Astrocyte of the spinal cord (primary cell): ENCODE data around the gene CSRNP2.

Experiments
- DNase-seq: peaks from one replicate; pipeline ENCODE4 v3.0.0; 2011; ENCODE audit warnings: low read depth, low spot score
- H3K4me3 ChIP-seq: 2 replicates; pipeline ENCODE4 v1.5.1; 2011; ENCODE audit warnings: low read depth, mild to moderate bottlenecking, low read length, moderate library complexity
- CTCF ChIP-seq: IDR thresholded peaks from 2 replicates; pipeline ENCODE4 v1.5.1; 2012; ENCODE audit warnings: low read depth, mild to moderate bottlenecking, low read length, inconsistent platforms
- in situ Hi-C: cut with HindIII; loops from 2 replicates; pipeline ENCODE4 v1.10.0; 2017; ENCODE audit warnings: low sequenced_read_pairs

CSRNP2 gene

DNA sequence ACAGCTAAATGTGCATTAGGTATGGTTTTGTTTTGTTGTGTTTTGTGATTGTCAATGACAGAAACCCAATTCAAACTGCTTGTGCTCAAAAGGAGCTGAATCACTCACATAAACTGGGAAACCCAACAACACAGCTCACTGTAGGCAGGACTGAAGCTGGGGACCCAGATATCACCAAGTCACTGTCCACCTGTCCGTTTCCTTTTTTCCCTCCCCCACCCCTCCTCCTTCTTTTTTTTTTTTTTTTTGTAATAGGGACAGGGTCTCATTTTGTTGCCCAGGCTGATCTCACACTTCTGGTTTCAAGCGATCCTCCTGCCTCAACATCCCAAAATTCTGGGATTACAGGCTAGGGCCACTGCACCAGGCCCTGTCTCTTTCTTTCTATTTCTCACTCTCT lies 50.3 kb downstream of the CSRNP2 start:
- in situ Hi-C loops: no loop called here
- no peak for DNase-seq
- no peak overlapping the region for H3K4me3 ChIP-seq
- no peak for TF ChIP-seq CTCF

DNA sequence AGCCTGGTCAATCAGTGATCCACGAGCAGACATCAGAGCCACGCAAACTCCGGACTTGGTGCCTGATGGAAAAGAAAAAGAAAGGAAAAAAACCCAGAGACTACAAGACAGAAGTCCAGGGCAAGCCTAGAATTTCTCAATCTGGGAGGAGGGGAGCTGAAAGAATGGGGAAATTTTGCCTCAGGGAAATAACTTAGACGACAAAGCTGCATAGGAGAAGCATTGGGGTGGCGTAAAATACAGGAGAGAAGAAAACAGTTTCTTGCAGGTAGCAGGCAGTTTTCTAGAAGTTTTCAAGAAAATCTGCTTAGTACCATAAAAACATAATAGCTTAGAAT lies 54.6 kb downstream of the CSRNP2 start:
- in situ Hi-C loops: no loop called here
- TF ChIP-seq CTCF: no peak
- no peak overlapping the region for H3K4me3 ChIP-seq
- no peak for DNase-seq

- TF ChIP-seq CTCF: peak; percentile 29
- no peak overlapping the region for H3K4me3 ChIP-seq
- in situ Hi-C loops: no loop called here
- DNase-seq: peak; percentile 43
Observed at GRCh38 chr12:51028126-51028812, 55.1 kb downstream of the CSRNP2 start.

DNA sequence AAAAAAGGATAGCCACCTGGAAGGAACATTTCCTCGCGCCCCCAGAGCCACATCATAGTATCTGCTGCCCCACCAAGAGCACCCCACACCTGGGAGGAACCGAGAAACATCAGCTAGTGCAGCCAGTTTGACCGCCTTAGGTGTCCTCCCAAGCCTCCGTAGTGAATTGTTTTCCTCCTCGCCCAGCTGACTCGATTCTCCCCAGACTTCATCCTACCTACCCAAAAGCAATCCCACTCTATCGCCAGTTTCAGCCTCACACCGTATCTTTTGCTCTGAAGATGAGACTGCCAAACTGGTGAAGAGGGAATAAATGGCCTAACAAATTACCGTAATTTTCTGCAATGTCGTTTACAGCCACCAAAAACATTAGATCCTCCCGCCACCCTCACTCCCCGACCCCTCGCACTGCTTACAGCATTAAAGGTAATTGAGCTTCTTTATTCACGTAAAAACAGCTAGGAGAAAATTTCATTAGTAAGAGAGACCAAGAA lies 56.0 kb downstream of the CSRNP2 start:
- DNase-seq: no peak
- in situ Hi-C loops: no loop called here
- no peak for TF ChIP-seq CTCF
- H3K4me3 ChIP-seq: no peak overlapping the region

DNA sequence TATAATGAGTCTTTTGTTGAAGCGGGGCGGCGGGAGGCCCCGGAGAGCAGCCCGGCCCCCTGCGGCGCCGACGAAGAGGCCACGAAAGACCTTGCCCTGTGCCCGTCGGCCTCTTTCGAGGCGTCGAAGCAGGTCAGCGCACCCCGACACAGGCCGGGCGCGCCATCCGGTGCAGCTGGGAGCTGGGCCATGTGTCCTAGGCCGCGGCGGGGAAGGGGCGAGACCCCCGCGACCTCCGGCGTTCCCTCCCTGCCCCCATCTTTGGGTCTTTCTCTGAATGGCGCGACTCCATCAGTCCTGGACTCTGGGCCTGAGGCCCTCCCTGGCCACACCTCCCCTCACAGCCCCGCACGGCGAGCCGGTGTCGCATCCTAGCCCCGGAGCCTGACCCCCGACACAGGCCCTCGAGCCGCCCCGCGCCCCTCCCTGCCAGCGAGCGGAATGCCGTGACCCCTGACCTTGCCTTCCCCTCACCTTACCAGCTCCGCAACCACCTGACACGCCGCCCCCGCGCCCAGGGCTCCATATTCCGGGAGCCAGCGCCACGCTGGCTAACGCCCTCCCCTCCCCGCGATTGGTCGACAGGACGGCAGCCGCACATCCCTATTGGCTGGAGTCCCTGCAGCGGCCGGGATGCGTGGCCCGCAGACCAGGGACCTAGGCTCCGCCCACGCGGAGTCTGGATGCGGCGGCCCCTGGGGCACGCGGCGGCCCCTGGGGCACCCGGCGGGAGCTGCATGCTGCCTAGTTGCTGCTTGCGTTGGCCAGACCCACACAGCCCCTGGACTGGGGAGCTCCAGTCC lies 57.4 kb downstream of the CSRNP2 start, which contains the start of gene SLC11A2:
Gene SLC11A2, minus strand, starts transcription at position 549 of the 803 bp plus-strand sequence. CDS start 15,656 bp downstream, outside the sequence.
- peak; percentile 1 for TF ChIP-seq CTCF
- DNase-seq: peak; percentile 93
- in situ Hi-C loops: no loop called here
- peak within 1 kb of the TSS; percentile 79 for H3K4me3 ChIP-seq

DNA sequence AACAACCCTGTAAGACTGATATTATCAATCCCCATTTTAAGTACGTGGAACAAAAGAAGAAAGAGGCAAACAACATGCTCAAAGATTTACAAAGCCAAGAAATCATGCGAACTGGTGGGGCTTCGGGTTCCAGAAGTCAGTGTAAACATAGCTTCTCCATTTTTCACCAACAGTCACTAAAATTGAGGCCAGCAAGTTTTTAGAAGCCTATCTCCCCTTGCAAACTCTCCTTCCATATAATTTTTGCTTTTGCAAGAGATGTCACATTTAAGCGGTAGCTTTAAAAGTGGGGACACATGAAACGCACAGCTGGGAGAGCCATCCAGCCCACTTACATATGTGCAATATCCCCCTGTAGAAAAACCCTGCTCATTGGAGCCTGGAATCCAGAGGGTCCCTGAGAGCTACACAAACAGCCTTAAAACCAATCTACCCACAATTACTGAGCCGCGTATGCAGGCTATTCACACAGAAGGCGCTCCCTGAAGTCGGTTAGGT lies 58.0 kb downstream of the CSRNP2 start:
- H3K4me3 ChIP-seq: peak overlapping the region; percentile 79
- no peak for TF ChIP-seq CTCF
- in situ Hi-C loops: no loop called here
- peak; percentile 41 for DNase-seq
